HepG2 (cell line): ENCODE measurements around the gene AMBRA1. TPM values are rescaled to one million over a fixed set of nuclear protein-coding genes. Genes with fewer than 3 reads are reported as not detected.

ENCODE experiments used
- ATAC-seq: fragments of 200-7000 bp; cut with Tn5 transposase; 3 replicates; pipeline ENCODE4 v1.9.1; 2020; ENCODE audit warnings: mild to moderate bottlenecking, moderate library complexity
- BruUV-seq: library from RNA; stranded (reverse); fragments of 400-500 nt; replicated peaks from 2 replicates; lab custom pipeline; 2021; lab: Mats Ljungman, UMichigan
- CTCF ChIA-PET: fragments of 300-600 bp; formaldehyde crosslinking; extraction: SDS; loops from one replicate; lab custom pipeline; 2021; ENCODE audit warnings: low total read pairs, inconsistent platforms, low intra/inter-chr PET ratio; lab: Yijun Ruan, JAX
- POLR2A ChIA-PET: fragments of 350-600 bp; sonication (Branson Sonifier 250); formaldehyde crosslinking; loops from one replicate; lab custom pipeline; 2020; ENCODE audit warnings: antibody characterized with exemption, inconsistent platforms; lab: Yijun Ruan, JAX
- DNase-seq: peaks from one replicate; pipeline ENCODE4 v3.0.0-alpha.2; 2015; ENCODE audit warnings: low spot score
- FAIRE-seq: peaks from 3 replicates; lab custom pipeline; 2011; peaks lifted over from hg19 to GRCh38; lab: Jason Lieb, UNC
- H2AFZ ChIP-seq: one replicate; pipeline ENCODE4 v1.6.1; 2011; ENCODE audit warnings: low read length, inconsistent platforms
- H3K27ac ChIP-seq: fragments of 300-600 bp; 3 replicates; pipeline ENCODE4 v1.8.0; 2011; ENCODE audit warnings: mixed run types, mild to moderate bottlenecking, mixed read lengths, low read length, inconsistent platforms; ENCODE audit not compliant: insufficient read depth; ENCODE audit errors: extremely low read length
- H3K27me3 ChIP-seq, 2 experiments: fragments of 200-600 bp in 1 of 2; 2 replicates in 1 of 2; 3 replicates in 1 of 2; pipeline versions ENCODE4 v1.6.0 to v1.8.0; 2011; ENCODE audit warnings: low read length in 2 of 2, mild to moderate bottlenecking in 2 of 2, moderate library complexity in 2 of 2, inconsistent platforms in 1 of 2; ENCODE audit not compliant: insufficient read depth in 2 of 2, control insufficient read depth in 1 of 2
- H3K36me3 ChIP-seq, 2 experiments: fragments of 200-600 bp in 1 of 2; replicated peaks in 1 of 2; 2 replicates in 1 of 2; 3 replicates in 1 of 2; pipeline versions ENCODE4 v1.5.1 to v1.8.0; 2011; ENCODE audit warnings: low read length in 2 of 2, inconsistent platforms in 1 of 2; ENCODE audit not compliant: insufficient read depth in 2 of 2, control insufficient read depth in 1 of 2
- H3K4me1 ChIP-seq: 2 replicates; pipeline ENCODE4 v1.5.1; 2012; ENCODE audit warnings: low read length, inconsistent platforms; ENCODE audit not compliant: insufficient read depth
- H3K4me2 ChIP-seq: 2 replicates; pipeline ENCODE4 v1.6.0; 2011; ENCODE audit warnings: low read depth, low read length, inconsistent platforms
- H3K4me3 ChIP-seq, 3 experiments: fragments of 200-600 bp in 1 of 3; sonication (generic), shearing (Covaris generic) in 1 of 3; replicated peaks in 1 of 3; 2 replicates each; pipeline ENCODE4 v1.5.1; 2011 to 2016; ENCODE audit warnings: low read length in 3 of 3, inconsistent platforms in 2 of 3, low read depth in 2 of 3, mild to moderate bottlenecking in 2 of 3, control low read depth in 1 of 3, mixed read lengths in 1 of 3; ENCODE audit not compliant: insufficient read depth in 1 of 3
- H3K79me2 ChIP-seq: one replicate; pipeline ENCODE4 v1.6.1; 2011; ENCODE audit warnings: low read length, inconsistent platforms; ENCODE audit not compliant: insufficient read depth
- H3K9ac ChIP-seq: 2 replicates; pipeline ENCODE4 v1.6.0; 2011; ENCODE audit warnings: mild to moderate bottlenecking, low read depth, low read length, inconsistent platforms; ENCODE audit not compliant: insufficient read depth
- H3K9me3 ChIP-seq: 2 replicates; pipeline ENCODE4 v1.5.1; 2012; ENCODE audit warnings: mild to moderate bottlenecking, low read length
- H4K20me1 ChIP-seq: 2 replicates; pipeline ENCODE4 v1.6.0; 2011; ENCODE audit warnings: inconsistent platforms, mild to moderate bottlenecking, low read length, moderate library complexity; ENCODE audit not compliant: insufficient read depth
- DRAP1 ChIP-seq: IDR thresholded peaks from 2 replicates; pipeline ENCODE4 v1.6.1; 2016; ENCODE audit warnings: missing genetic modification reagents, missing compliant biosample characterization
- E2F2 ChIP-seq: sonication (generic); formaldehyde crosslinking; IDR thresholded peaks from 2 replicates; pipeline ENCODE4 v1.4.0; 2020; ENCODE audit warnings: missing genetic modification reagents, borderline replicate concordance
- GATAD2A ChIP-seq: IDR thresholded peaks from 2 replicates; pipeline ENCODE4 v1.6.1; 2016
- HNRNPUL1 ChIP-seq: fragments of 200-400 bp; formaldehyde crosslinking; IDR thresholded peaks from 2 replicates; pipeline ENCODE4 v1.6.1; 2017; ENCODE audit warnings: low read depth, mild to moderate bottlenecking, low read length, moderate library complexity
- MAFF ChIP-seq: IDR thresholded peaks from 2 replicates; pipeline ENCODE4 v1.6.1; 2011; ENCODE audit warnings: low read depth, low read length, improper control_type of control experiment
- MTA3 ChIP-seq: sonication (generic); formaldehyde crosslinking; IDR thresholded peaks from 2 replicates; pipeline ENCODE4 v1.4.0; 2020; ENCODE audit warnings: missing genetic modification reagents
- PAF1 ChIP-seq: IDR thresholded peaks from 2 replicates; pipeline ENCODE4 v1.6.1; 2016; ENCODE audit warnings: missing genetic modification reagents, missing compliant biosample characterization
- POGZ ChIP-seq: sonication (generic); formaldehyde crosslinking; IDR thresholded peaks from 2 replicates; pipeline ENCODE4 v1.4.0; 2020; ENCODE audit warnings: mild to moderate bottlenecking, missing genetic modification reagents
- THAP11 ChIP-seq: IDR thresholded peaks from 2 replicates; pipeline ENCODE4 v1.6.1; 2016; ENCODE audit warnings: missing biosample characterization, missing genetic modification reagents
- ZFP36 ChIP-seq: fragments of 150-350 bp; IDR thresholded peaks from 2 replicates; pipeline ENCODE4 v1.6.1; 2018; ENCODE audit warnings: borderline replicate concordance, low read length, low read depth; ENCODE audit not compliant: partially characterized antibody
- ZFX ChIP-seq: sonication (generic); formaldehyde crosslinking; IDR thresholded peaks from 2 replicates; pipeline ENCODE4 v1.4.0; 2020; ENCODE audit warnings: mild to moderate bottlenecking, low read depth, missing genetic modification reagents, moderate library complexity
- ZNF446 ChIP-seq: sonication (generic); formaldehyde crosslinking; IDR thresholded peaks from 2 replicates; pipeline ENCODE4 v1.5.0; 2020; ENCODE audit warnings: mild to moderate bottlenecking, missing genetic modification reagents
- ZNF644 ChIP-seq: IDR thresholded peaks from 2 replicates; pipeline ENCODE4 v1.6.1; 2016; ENCODE audit warnings: low read depth
- WGBS: methylation state at CpG from one replicate; pipeline ENCODE4 v1.1.6; 2017; ENCODE audit warnings: low lambda C conversion rate; 5-methylcytosine and 5-hydroxymethylcytosine counted together
- in situ Hi-C: cut with HindIII; loops from 2 replicates; pipeline ENCODE4 v1.10.0; 2017; ENCODE audit warnings: low pct_unique_long_range_greater_than_20kb; ENCODE audit not compliant: extremely low pct_ligation_motif_present
- intact Hi-C: fragments of 100-400 bp; cut with micrococcal nuclease; formaldehyde crosslinking; loops from one replicate; pipeline ENCODE4 v1.10.0; 2022; ENCODE audit not compliant: unreplicated experiment
- polyA plus RNA-seq, 8 experiments: library from polyadenylated mRNA; depleted of rRNA in 3 of 8; stranded (reverse) in 7 of 8; unstranded in 1 of 8; fragments of >200 nt; fragmentation: Illumina TruSeq in 4 of 8; extraction: Trizol in 4 of 8; gene quantifications; 2 replicates each; pipeline versions ENCODE4 v1.2.1 to v1.2.3, GENCODE V29; 2011 to 2016; ENCODE audit warnings: low read depth in 4 of 8, missing spikeins in 1 of 8, mixed read lengths in 1 of 8; ENCODE audit not compliant: insufficient read depth in 1 of 8
- total RNA-seq, 5 experiments: library from RNA; depleted of rRNA; stranded (reverse); fragments of >200 nt; fragmentation: Illumina TruSeq; extraction: Trizol; gene quantifications; 2 replicates each; pipeline ENCODE4 v1.2.3, GENCODE V29; 2016; ENCODE audit warnings: low read depth in 1 of 5
- TF ChIP-seq, protein P1 (sequence below): sonication (generic); formaldehyde crosslinking; IDR thresholded peaks from 2 replicates; pipeline ENCODE4 v1.4.0; 2020; ENCODE audit warnings: mild to moderate bottlenecking, missing genetic modification reagents

Gene AMBRA1
- total and polyA plus RNA-seq, 2 of the 13 experiments (the other 11 are each of a cell fraction or from before 2014, with no cell fraction given): 15.7 to 26.0 TPM

- H3K9ac ChIP-seq: no peak overlapping the region
- no peak overlapping the region for H3K27ac ChIP-seq
- BruUV-seq: no TSS peak
- H3K79me2 ChIP-seq: peaks cover 40% of the 10 kb centered on the region
- ATAC-seq (no peak), DNase-seq (no peak)
- no peak overlapping the region for H3K4me2 ChIP-seq
- in situ Hi-C loops: no loop called here
- no peak overlapping the region for H3K4me3 ChIP-seq
- TF ChIP-seq HNRNPUL1 (no peak), ZNF644 (CRISPR knock-in tag) (no peak), ZNF446 (CRISPR knock-in tag) (no peak), POGZ (CRISPR knock-in tag) (no peak), ZFP36 (no peak), GATAD2A (CRISPR knock-in tag) (no peak), THAP11 (CRISPR knock-in tag) (no peak), MAFF (no peak), E2F2 (CRISPR knock-in tag) (no peak), MTA3 (CRISPR knock-in tag) (no peak), ZFX (CRISPR knock-in tag) (no peak), DRAP1 (no peak), PAF1 (CRISPR knock-in tag) (no peak)
- TF ChIP-seq, protein P1, sequence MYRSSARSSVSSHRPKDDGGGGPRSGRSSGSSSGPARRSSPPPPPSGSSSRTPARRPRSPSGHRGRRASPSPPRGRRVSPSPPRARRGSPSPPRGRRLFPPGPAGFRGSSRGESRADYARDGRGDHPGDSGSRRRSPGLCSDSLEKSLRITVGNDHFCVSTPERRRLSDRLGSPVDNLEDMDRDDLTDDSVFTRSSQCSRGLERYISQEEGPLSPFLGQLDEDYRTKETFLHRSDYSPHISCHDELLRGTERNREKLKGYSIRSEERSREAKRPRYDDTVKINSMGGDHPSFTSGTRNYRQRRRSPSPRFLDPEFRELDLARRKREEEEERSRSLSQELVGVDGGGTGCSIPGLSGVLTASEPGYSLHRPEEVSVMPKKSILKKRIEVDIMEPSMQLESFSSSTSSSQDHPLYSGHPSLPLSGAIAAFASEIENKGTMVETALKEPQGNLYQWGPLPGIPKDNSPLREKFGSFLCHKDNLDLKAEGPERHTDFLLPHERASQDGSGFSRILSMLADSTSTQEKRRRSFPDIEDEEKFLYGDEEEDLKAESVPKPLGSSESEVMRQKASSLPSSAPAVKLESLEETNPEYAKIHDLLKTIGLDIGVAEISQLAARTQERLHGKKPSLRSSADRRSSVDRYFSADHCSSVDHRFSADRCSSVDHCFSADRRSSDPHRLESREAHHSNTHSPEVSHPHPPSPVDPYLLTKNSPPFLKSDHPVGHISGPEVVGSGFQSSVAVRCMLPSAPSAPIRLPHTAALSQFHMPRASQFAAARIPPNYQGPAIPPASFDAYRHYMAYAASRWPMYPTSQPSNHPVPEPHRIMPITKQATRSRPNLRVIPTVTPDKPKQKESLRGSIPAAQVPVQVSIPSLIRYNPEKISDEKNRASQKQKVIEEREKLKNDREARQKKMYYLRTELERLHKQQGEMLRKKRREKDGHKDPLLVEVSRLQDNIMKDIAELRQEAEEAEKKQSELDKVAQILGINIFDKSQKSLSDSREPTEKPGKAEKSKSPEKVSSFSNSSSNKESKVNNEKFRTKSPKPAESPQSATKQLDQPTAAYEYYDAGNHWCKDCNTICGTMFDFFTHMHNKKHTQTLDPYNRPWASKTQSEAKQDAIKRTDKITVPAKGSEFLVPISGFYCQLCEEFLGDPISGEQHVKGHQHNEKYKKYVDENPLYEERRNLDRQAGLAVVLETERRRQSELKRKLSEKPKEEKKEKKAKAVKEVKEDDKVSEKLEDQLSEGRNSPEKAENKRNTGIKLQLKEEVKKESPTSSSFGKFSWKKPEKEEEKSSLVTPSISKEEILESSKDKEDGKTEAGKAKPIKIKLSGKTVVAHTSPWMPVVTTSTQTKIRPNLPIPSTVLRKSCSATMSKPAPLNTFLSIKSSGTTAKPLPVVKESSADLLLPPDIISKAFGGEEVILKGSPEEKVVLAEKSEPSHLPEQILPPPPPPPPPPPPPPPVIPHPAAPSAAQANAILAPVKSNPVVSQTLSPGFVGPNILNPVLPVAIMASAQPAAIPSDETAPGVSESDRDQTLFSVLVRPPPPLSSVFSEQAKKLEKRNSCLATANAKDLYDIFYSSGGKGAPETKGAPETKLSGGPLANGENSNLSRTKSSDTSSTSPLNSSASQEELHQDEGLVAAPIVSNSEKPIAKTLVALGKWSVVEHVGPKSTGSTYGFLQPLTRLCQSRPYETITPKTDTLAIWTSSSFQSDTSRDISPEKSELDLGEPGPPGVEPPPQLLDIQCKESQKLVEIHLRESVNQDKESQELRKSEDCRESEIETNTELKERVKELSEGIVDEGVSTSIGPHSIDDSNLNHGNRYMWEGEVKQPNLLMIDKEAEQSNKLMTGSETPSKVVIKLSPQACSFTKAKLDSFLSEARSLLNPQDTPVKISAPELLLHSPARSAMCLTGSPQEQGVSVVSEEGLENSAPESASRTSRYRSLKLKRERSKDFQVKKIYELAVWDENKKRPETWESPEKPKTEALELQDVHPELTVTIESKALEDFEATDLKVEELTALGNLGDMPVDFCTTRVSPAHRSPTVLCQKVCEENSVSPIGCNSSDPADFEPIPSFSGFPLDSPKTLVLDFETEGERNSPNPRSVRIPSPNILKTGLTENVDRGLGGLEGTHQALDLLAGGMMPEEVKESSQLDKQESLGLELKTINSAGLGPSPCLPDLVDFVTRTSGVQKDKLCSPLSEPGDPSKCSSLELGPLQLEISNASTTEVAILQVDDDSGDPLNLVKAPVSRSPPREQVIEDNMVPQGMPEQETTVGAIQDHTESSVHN (CRISPR knock-in tag): no peak
- TF ChIP-seq, all 625 proteins: peak for 0
- WGBS: 50% methylated on average over 1 of the region's 1 CpG
- Histone ChIP-seq H3K4me1 (no peaks in the 10 kb centered on the region), H3K9me3 (no peaks in the 10 kb centered on the region), H3K27me3 (no peaks in the 10 kb centered on the region), H2AFZ (no peak overlapping the region), H3K36me3 (peaks cover 36 to 84% of the 10 kb centered on the region in 2 experiments), H4K20me1 (no peaks in the 10 kb centered on the region)
- CTCF ChIA-PET: no interaction called here
- POLR2A ChIA-PET: no interaction called here
- no peak for FAIRE-seq
- intact Hi-C loops: no loop called here
Measured at GRCh38 chr11:46543564-46543963, 50.3 kb downstream of the AMBRA1 start.
